NCI-H1092 treated with DMSO at 0.1 percent for 48 hours (cell line): Measurements from ENCODE around the gene SYT9.

Experiments used
- DNase-seq: peaks from one replicate; lab custom pipeline; 2025; lab: John Stamatoyannopoulos, UW

Gene SYT9

GRCh38 chr11:7347611-7348431, 96.1 kb downstream of the SYT9 start:
- DNase-seq = no peak

DNA sequence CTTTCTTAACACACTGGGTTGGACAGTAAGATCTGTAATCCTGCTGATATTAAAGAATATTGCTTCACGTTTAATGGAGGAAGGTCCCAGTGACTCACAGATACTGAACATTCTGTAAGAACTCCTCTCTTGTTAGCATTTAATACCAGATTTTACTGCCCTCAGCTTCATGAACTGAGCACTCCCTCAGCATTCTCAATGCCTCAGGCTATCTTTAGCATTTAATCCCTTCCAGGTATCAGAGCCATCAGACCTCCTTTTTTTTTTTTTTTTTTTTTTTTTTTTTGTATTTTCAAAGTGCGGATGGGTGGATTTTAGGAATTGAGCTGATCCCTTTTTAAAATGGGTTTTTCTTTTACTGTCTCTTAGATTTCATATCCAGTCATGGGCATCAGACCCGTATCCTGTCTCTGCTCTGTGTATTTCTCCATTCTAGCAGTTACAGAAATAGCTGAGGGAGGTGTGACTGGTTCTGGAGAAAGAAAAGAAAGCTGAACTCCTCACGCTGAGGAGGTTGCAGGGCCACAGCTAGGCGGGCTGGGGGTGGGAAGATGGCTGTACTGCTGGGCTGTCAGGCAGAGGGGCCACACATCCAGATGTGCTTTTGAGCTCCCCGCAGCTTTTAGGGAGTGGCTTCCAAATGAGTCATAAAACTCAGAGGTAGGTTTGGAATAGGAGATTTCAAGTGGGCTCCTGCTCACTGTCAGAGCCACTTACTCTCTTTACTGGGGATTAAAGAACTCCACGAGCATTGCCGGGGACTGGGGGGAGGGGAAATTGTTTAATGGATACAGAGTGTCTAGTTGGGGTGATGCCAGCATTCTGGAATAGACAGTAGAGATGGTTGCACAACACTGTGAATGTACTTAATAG, 97.0 kb downstream of the SYT9 start:
- DNase-seq = no peak

DNA sequence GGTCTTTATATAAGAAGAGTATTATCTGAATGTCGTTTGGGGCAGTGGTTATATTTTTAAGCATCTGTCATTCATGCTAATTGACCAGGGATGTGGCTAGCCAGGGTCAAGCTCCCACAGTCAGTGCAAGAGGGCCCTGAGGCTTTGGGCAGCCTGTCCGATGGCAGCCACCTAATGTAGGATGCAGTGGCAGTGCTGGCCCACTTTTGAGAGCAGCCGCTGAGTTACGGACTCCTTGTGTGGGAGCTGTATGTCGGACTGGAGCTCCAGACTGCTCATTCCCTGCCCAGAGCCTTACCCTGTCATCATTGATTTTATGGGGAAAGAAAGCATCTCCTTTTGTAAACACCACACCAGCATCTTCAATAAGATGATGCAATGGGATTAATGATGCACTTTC, 99.5 kb downstream of the SYT9 start:
- no peak for DNase-seq

- no peak for DNase-seq
Measured at GRCh38 chr11:7353100-7353499, 101.4 kb downstream of the SYT9 start.

DNA sequence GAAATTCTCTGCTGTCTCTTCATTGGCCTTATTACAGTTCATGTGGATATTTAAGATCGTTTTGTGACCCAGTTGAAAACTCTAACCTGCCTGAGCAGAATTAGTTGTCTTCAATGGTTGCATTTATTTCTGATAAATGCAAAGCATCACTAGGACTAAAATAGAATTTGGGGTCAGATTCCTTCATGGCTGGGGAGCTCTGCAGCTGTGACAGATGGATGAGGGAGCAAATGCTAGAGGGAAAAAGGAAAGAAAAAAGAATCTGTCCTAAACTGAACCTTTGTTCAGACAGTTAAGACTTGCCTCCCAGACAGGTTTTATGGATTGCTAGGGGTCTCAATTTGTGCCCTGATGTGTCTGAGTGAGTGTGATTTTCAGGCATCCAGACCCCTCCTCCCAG, 113.0 kb downstream of the SYT9 start:
- DNase-seq = no peak

- no peak for DNase-seq
Measured at GRCh38 chr11:7367803-7368202, 116.1 kb downstream of the SYT9 start.

DNA sequence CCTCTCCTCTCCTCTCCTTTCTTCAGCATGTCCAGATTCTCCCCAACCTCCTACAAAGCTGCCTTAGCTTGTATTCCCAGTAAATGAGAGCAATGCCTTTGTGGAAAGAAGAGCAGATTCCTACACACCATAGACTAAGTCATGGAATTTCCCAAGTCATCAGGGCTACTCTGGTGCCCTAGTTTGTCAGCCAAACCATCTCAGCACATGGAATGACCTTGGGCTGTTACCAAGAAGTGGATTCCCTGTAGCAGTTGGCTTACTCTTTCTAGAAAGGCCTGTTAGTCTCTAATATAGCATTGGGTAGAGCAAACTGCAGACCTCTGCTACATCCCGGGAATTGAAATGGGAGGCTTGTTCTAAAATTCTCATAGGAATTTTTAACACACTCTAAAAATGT, 124.7 kb downstream of the SYT9 start:
- no peak for DNase-seq

DNA sequence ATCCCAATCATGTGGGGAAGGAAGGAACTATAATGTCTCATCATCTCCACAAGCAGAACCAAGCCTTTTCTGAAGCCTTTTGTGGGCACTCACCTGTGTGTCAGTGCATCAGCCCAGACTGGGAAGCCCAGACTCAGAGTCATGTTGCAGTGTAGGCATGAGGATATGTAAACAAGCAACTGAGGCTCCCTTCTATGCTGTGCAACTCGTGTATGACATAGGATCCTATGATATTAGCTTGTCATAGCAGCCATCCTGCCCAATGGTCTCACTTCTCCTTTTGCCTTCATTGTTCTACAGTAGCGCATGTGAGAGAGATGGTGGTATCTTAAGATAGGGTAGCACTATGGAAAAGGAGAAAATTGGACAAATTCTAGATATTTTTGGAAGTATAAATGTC, 130.2 kb downstream of the SYT9 start:
- DNase-seq = no peak

DNA sequence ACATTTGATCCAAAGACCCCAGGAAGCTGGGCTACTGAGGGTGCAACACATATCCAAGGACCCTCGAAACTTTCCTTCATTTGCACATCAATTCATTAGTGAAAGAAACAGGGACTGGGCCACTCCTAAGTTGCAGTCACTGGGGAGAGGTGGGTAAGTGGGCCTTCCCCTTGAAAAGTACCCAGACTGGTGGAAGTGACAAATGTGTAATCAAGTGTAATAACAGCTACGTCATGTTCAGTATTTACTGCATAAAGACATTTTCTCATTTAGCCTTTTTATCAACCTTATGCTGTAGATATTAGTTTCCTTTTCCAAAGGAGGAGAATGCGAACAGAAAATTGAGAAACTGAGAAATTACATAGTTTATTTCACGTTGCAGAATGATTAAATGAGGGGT, 131.7 kb downstream of the SYT9 start:
- DNase-seq = no peak

GRCh38 chr11:7384691-7385090, 133.0 kb downstream of the SYT9 start:
- DNase-seq = no peak

- no peak for DNase-seq
Measured at GRCh38 chr11:7385532-7385931, 133.8 kb downstream of the SYT9 start.

GRCh38 chr11:7413961-7414915, 162.5 kb downstream of the SYT9 start:
- DNase-seq = no peak

DNA sequence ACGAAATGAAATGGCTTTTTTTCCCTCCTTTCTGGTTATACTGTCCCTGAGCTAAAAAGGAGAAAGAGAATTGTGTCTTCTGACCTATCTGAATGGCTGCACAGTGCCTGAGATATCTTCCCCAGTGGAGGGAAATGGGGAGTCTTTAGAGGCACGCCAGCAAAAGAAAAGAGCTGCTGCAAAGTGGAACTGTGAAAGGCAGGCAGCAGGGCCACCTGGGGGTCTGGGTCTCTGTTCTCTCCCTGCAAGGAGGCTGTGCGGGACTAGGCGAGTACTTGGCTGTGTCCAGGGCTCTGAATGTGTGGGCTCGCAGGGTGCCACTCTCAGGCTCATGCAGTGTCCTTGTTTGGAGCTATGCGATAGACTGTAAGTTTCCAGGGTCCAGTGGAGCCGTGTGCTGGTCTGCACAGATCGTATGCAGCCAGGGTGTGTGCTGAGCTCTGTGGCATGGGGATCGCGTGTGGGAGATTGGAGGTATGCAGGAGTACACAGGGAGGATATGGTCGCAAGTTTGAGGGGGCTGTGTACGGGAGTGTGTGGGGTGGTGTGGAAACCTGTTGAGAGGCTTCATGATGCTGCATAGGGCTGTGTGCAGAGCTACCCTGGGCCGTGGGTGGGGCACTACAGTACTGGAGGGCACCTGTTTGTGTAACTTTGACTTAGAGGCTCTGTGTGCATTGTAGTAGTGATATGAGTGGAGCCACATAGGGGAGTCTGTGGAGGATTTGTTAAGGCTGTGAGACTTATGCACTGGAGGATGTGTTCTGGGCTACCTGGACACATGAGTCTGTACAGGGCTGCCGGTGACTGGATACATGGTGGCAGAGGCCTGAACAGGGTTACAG, 163.5 kb downstream of the SYT9 start:
- DNase-seq = no peak

DNA sequence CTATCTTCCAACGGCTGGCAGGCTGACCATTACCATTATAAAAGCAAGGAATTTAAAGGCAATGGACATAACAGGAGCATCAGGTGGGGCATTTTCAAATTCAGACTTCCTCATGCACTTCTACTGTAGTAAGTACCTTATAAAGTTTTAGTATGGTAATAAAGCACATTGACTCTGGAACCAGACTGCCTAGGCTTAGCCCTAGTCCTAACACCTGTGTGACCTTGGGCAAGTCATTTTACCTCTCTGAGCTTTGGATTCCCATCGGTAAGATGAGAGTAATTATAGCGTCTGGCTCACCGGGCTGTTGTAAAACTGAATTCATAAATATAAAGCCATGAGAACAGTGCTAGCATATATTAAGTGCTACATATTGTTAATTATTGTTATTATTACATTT, 164.4 kb downstream of the SYT9 start:
- DNase-seq = no peak

DNA sequence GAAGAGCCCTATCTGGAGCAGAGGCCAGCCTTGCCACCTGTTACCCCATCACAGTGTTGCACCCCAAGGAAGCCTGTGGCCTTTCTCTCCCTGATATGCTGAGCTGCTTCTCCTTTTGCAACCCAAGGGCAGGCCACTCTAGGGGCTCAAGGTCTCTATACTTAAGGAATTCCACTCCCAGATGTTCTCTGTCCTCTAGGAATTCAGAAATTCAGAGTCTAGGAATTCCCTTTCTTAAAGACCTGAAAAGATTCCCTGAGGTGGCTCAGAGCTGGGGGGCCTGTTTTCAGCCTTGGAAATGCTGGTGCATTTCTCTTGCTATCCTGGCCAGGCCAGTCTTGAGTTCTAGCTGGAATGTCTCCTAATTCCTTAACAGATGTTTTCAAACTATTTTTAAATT, 165.6 kb downstream of the SYT9 start:
- DNase-seq = no peak

DNA sequence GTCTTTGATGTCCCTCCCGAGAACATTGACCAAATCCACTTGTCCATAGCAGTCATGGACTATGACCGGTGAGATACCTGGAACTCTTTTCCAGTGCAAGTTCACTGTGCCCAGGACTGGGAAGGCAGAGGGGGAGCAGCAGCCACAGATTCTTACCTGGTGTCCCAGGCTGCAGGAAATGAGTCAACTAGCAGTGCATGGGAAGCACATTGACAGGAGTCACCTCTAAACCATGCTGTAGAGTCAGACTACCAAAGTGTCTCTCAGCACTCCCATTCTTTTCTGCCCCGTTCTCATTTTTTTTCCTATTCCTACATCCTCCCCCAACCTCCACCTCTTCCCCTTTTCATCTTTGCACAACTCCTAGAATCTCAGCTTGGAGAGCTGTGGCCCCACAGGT, 166.4 kb downstream of the SYT9 start:
- no peak for DNase-seq

GRCh38 chr11:7418906-7419305, 167.2 kb downstream of the SYT9 start:
- no peak for DNase-seq

DNA sequence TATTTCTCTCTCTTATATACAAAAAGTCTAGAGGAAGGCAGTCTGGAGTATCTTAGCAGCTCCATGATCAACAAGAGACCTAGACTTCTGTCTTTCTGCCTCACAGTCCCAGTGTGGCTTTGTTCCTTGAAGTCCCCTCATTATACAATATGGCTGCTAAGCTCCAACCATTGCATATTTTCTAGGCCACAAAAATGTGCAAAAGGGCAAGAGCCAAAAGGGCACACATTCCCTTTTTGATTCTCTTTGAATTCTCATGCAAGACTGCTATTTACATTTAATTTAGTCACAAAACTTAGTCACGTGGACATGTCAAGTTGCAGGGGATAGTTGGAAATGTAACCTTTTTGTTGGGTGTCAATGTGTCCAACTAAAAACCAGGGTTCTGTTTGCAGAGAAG, 169.4 kb downstream of the SYT9 start:
- no peak for DNase-seq

- no peak for DNase-seq
Measured at GRCh38 chr11:7422544-7423331, 171.0 kb downstream of the SYT9 start.

DNA sequence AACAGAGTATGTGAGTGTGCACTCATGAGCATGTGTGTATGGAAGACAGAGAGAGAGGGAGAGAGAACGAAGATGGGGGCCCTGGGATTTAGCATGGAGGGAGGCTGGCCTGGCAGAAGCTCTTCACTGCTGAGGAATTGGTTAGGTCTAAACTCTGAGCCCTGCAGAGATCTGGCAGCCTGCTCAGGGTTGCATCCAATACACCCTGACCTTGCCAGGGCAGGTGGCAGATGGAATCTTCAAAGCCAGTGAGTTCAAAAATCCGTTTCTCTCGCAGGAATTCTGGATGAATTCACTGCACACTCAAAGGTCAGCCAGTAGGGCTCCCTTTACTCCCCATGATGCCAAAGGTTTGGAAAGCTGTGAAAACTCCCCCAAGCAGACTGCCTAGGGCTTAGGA, 172.2 kb downstream of the SYT9 start:
- no peak for DNase-seq
